ENCODE results near the gene XRCC1. TPM values are rescaled to one million over a fixed set of nuclear protein-coding genes. Genes with fewer than 3 reads are reported as not detected.
A peak's percentile ranks its signal among the peaks of the same experiment; 100 is the strongest.

Gene XRCC1, protein sequence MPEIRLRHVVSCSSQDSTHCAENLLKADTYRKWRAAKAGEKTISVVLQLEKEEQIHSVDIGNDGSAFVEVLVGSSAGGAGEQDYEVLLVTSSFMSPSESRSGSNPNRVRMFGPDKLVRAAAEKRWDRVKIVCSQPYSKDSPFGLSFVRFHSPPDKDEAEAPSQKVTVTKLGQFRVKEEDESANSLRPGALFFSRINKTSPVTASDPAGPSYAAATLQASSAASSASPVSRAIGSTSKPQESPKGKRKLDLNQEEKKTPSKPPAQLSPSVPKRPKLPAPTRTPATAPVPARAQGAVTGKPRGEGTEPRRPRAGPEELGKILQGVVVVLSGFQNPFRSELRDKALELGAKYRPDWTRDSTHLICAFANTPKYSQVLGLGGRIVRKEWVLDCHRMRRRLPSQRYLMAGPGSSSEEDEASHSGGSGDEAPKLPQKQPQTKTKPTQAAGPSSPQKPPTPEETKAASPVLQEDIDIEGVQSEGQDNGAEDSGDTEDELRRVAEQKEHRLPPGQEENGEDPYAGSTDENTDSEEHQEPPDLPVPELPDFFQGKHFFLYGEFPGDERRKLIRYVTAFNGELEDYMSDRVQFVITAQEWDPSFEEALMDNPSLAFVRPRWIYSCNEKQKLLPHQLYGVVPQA
- total RNA-seq (ENCODE audit: low replicate concordance) = 23.5 and 32.9 TPM in 2 replicates

DNA sequence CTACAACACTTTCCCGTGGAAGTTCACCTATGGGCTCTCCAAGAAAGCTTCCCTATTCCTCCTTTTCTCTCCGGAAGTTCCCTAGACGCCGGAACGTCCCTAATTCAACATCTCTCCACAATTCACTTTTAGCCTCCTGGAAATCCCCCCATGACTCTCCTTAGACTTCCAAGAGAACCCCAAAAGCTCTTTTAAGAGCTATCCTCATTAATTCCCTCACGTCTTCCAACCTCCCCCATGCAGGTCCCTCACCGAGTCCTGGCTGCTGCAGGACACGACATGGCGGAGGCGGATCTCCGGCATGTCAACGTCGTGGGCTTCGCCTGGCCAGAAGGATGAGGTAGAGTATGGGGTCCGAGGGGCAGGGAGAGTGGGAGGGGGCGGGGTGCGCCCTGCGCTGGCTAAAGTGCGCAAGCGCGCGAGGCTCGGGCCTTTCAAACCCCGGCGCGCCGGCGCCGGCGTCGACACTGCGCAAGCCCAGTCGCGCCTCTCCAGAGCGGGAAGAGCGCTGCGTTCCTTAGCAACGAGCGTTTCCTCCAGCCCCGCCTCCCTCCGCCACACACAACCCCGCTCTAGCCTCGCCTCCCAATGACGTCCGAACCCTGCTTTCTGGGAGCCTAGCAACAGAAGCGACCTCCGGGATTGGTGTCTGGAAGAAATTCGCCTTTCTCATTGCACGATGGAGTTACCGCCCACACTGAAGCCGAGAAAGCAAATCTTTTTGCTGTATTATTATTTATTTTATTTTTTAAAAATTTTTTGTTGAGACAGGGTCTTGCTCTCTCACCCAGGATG, at the start of gene XRCC1, which contains the start of gene PINLYP:
XRCC1 (minus strand) TSS at position 372 of the 795 bp plus-strand sequence; CDS start at position 303, 69 bp downstream.
PINLYP (plus strand) TSS at position 646 of the 795 bp plus-strand sequence. CDS start 1,391 bp downstream, outside the sequence.
- DNase-seq (ENCODE audit: low read depth) = peak; percentile 98
- H3K4me3 ChIP-seq (ENCODE audit: low read depth, low read length) = peak within 1 kb of the TSS; percentile 71
- TF ChIP-seq, protein P1, sequence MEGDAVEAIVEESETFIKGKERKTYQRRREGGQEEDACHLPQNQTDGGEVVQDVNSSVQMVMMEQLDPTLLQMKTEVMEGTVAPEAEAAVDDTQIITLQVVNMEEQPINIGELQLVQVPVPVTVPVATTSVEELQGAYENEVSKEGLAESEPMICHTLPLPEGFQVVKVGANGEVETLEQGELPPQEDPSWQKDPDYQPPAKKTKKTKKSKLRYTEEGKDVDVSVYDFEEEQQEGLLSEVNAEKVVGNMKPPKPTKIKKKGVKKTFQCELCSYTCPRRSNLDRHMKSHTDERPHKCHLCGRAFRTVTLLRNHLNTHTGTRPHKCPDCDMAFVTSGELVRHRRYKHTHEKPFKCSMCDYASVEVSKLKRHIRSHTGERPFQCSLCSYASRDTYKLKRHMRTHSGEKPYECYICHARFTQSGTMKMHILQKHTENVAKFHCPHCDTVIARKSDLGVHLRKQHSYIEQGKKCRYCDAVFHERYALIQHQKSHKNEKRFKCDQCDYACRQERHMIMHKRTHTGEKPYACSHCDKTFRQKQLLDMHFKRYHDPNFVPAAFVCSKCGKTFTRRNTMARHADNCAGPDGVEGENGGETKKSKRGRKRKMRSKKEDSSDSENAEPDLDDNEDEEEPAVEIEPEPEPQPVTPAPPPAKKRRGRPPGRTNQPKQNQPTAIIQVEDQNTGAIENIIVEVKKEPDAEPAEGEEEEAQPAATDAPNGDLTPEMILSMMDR (IDR thresholded peaks at IDR 0.05; ENCODE audit: insufficient read depth, low read length) = no peak

DNA sequence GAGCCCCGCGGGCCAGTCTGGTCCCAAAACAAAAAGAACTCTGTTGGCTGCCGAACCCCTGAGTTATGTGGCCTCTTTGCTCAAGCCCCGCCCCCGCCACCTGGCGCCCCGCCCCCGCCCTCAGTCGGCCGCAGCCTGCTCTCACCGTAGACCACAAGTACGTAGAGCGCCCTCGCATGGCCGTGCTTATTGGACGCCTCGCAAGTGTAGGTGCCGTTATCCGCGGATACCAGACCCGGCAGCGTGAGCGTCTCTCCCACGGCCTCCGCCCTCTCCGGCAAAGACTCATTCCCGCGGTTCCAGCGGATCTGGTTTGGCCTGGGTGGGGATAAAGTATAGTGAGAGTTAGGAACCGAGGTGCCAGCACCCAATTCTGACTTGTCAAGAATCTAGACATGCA, 49.6 kb upstream of the XRCC1 start:
- DNase-seq (ENCODE audit: low read depth) = no peak
- no peak overlapping the region for H3K4me3 ChIP-seq (ENCODE audit: low read depth, low read length)
- TF ChIP-seq, protein P1 (IDR thresholded peaks at IDR 0.05; ENCODE audit: insufficient read depth, low read length) = no peak

DNA sequence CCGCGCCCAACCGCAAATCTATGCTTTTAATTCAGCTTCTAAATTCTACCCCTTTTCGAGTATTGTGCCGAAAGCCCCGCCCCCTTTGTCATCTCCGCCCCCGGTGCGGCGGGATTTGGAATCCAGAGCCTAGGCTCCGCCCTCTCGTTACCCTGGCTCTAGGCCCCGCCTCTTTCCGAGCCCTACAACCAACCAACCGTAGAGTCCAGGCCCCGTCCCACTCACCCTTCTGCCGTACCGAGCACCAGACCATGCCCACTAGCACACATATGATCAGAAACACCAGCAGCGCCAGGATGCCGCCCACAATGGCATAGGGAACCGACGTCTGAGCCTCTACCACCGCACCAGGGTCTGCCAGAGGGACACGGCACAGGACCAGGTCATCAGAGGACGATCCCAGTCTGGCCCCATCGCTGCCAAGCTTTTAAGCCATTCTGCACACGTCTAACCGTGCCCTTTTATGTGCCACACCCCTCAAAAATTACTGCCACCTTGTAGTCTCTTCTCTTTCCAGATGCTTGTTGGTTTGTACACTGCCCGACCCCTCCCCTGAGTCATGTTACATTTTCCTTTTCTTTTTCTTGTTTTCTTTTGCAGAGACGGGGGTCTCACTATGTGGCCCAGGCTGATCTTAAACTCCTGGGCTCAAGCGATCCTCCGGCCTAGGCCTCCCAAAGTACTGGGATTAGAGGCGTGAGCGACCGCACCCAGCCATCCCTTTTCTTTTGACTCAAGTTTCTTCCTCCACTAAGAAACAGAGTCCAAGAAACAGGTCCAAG, 48.8 kb upstream of the XRCC1 start:
- no peak for DNase-seq (ENCODE audit: low read depth)
- TF ChIP-seq, protein P1 (IDR thresholded peaks at IDR 0.05; ENCODE audit: insufficient read depth, low read length) = no peak
- H3K4me3 ChIP-seq (ENCODE audit: low read depth, low read length) = no peak overlapping the region

GRCh38 chr19:43622956-43623355, 47.6 kb upstream of the XRCC1 start:
- no peak for DNase-seq (ENCODE audit: low read depth)
- TF ChIP-seq, protein P1 (IDR thresholded peaks at IDR 0.05; ENCODE audit: insufficient read depth, low read length) = no peak

DNA sequence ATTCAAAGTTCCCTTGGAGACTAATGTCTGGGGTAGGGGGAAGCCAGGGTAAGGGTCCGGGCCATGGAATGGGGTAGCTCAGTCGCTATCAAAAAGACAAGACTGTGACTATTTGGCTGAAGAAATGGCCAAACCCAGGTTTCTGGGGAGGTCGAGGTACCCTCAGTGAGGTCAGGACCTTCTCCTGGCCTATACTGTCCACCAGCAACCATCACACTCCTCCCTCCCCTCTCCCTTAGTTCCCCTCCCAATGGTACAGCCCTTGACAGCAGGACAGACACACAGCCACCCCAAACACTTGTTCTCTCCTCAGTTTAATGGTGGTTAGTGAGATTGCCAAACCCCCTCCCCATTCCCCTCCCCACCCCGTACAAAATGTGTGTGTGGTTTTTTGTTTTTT, 46.7 kb upstream of the XRCC1 start:
- H3K4me3 ChIP-seq (ENCODE audit: low read depth, low read length) = no peak overlapping the region
- TF ChIP-seq, protein P1 (IDR thresholded peaks at IDR 0.05; ENCODE audit: insufficient read depth, low read length) = no peak
- DNase-seq (ENCODE audit: low read depth) = no peak

More at GRCh38 chr19:43622956-43623355, 47.6 kb upstream of the XRCC1 start:
- no peak overlapping the region for H3K4me3 ChIP-seq (ENCODE audit: low read depth, low read length)

Measured in fibroblast of the aortic adventitia (primary cell).